SKM-1 (cell line): ENCODE measurements around the gene GPR35.

Experiments
- DNase-seq: peaks from one replicate; lab custom pipeline; 2025; ENCODE audit not compliant: unreplicated experiment; lab: John Stamatoyannopoulos, UW

GPR35 gene

DNA sequence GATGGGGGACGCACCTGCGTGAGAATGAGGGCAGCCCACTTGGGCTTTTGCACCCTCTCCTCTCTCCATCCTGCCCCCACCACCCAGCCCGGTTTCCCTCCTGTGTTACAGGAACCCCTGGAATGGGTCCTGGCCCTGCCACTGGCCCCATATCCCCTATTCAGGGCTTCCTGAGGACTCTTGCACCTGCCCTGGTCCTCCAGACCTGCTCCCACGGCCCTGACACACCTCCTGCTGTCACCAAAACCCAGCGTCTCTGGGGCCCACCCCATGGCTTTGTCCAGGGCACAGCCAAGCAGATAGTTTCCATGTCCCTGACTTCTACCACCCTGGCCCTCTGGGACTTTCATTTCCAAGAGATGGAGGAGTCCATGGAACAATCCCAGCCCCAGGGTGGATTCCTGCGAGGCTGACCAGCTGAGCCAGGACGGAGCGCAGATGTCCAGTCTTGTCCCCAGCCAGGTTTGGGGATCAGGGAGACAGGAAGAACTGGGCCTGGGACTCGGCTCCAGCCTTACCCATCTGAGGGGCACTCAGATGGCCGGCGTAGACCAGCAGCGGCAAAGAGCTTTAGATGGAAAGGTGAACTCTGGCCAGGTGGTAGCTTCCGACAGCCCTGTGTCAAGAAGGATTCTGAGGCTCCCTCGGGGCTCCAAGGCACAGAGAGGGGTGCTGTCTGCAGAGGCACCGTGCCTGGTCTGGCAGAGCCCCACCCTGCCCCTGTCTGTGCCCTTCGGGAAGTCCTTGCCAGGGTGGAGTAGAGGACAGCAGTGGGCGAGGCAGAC lies 12.0 kb downstream of the GPR35 start:
- no peak for DNase-seq

DNA sequence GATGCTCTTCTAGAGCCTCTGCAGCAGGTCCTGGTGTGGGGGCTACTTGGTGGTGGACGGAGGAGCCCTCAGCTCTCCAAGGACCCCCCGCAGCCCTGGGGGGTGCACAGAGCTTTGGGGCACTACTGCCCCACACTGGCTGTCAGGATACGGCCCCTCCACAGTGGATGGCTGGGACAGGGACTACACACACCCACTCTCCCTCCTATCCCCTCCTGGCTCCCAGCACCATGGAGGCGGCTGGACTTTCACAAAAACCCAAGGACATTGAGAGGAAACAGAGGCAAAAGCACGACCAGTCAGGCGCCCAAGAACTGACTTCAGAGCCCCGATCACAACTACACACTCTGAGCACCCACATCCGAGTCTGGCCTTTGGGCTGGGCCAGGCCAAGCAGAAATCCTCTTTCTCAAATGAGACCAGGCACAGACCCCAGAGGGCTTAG lies 12.6 kb downstream of the GPR35 start:
- no peak for DNase-seq

DNA sequence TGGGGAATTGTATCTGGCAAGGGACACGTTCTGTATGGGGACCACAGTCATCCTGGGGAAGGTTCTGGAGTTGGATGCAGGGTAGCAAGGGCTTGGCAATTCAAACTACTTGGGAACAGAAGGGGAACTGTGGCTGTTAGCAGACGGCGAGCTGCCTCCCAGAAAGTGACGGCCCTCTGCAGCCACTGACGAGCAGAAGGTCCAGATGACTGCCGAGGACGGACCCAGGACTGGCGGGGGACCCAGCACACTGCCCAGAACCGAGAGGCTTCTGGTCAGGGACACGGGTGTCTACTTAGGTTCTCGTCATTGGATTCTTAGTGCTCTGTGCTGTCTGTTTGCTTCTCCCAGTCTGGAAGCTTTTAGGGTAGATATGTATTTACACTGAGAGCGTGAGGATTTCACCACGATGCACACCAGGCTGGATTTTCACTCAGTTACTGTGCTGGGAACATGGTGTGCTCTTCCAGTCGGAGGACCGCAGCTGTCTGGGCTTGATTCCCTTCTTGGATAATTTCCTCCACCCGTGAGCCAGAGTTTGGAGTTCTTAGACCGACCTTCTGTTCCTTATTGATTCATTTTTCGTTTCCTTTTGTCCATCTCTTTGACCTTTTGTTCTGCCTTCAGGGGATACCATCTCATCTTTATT lies 13.4 kb downstream of the GPR35 start:
- no peak for DNase-seq

DNA sequence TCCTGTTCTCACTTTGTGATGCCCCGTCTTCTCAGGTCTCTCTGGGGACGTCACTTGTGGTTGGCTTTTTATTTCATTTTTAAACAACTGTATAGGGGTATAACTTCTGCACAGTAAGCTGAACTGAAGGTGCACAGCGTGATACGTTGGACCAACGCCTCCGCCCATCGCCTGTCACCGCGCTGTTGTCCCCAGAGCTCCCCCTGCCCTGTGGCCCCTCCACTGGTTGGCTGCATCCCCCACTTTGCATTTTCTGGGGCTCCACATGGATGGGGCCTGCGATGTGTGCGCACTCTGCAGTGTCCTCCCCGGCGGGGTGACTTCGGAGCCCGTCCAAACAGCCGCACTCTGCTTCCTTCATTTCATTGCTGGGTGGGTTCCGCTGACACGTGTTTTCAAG lies 14.3 kb downstream of the GPR35 start:
- no peak for DNase-seq

DNA sequence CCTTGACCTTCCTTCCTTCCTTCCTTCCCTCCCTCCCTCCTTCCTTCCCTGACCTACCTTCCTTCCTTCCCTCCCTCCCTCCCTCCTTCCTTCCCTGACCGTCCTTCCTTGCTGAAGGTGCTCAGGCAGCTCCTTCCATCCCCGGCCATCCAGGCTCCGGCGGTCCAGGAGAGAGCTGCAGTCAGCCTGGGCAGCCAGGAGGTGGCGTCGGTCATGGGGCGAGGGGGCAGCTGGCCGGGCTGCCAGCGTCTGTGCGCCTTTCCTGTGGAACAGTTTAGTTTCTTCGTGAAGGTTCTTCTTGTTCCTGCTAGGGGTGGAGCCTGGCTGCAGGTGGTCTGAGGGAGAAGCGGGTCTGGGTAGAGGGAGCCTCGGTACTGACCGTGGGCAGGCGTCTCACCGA lies 15.7 kb downstream of the GPR35 start:
- peak; percentile 15 for DNase-seq

DNA sequence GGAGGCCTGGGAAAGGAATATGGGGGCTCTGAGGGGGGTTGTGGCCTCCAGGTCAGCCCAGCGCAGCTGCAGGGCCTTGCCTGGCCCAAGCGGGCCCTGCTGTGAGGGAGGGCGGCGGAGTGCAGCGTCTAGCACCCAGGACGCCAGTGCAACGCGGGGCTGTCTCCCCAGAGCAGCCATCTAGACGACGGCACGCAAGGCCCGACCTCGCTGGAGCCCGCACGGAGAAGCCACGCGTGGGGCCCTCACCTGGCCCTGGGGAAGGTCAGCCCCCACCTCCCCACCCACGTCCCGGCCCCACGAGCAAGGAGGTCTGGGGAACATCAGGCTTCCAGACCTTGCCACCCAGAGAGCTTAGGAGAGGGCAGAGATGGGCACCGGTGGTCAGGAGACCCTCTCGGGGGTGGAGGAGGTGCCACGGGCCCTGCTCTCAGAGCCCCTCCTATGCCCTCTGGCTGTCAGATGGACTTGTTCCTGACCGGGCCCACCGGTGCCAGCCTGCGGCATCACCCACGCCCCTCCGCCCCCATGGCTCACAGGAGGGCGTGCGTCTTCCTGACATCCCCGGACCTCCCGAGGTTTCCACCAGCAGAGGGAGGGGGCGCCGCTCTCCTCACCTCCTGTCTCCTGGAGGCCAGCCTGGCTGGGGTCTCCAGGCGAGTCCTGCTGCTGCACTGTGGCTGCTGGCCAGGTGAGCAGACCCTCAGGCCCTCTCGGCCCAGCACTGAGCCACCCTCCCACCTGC lies 17.0 kb downstream of the GPR35 start:
- DNase-seq, result no peak

DNA sequence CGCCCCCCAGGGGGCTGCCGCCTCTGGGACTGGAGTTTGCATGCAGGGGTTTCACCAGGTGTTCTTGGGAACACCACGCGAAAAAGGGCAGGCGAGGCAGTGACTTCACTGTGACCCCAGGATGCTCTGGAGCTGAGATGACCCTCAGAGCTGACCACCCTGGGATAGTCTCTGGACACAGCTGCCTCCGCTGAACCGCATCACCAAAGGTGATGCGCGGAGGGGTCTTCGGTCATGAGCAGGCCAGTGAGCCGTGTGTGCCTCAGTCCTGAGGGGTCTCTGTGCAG lies 17.5 kb downstream of the GPR35 start:
- no peak for DNase-seq

DNA sequence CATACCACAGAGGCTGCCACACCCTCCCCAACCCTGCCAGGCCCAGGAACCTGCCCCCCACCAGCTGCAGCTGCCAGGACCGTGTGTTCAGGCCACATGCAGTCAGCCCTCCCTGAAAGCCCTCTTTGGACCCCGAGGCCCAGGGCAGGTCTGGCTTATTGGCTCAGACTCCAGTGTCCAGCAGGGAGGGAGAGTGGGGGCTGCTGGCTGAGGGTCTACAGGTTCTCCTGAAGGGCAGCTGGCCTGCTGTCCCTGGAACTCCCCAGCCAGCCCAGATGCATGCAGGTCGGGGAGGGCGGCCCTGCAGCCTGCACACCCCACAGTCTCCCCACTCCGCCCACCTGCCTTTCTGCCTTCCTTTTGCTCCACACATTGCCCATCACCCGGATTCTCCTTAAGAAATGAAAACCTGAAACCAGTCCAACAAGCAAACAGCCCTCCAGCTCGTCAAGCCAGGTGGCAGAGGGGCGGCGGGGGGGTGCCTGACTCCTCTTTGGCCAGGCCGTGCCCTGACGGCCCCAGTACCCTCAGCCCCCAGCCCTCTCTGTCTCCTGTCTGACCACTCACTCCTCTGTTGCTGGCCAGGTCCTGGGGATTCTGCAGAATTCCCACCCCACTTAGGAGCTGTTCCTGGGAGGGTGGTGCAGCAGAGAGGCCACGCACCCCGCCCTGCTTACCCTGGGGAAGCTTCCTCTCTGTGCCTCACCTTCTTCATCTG lies 18.0 kb downstream of the GPR35 start:
- no peak for DNase-seq

DNA sequence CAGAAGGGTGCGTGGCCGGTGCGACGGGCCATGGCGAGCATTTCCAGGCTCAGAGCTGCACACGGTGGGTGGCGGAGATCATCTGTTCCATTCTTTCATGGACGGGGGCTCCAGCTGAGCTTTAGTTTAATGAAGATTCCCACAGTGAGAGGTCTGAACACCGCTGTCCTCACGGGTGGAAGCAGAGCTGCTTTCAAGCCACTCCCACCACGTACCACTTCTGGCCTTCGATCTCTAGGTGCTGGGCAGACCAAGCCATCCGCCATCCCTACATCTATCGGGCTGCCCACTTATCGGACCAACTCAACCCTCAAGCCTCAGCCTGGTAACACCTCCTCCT lies 18.5 kb downstream of the GPR35 start:
- DNase-seq, result no peak

DNA sequence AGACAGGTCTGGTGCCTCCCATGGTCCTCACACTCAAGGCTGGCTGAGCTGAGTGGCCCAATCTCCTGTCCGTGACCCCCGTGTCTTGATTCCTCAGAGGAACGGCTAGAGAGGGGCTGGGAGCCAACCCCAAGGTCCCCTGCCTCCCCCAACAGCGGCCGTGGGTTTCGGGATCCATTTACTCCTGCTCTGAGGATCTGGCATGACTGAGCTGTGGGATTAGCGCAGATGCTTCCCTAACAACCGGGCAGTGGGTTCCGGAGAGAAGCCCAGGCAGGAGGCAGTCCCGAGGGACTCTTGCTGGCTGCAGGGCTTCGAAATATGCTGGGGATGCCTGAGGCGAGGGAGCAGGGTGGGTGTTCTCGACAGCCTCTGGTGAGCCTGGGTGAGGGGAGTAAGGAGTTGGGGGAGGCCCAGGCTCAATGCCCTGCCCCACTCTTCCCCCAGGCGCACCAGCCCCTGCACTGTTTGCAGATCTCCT lies 18.9 kb downstream of the GPR35 start:
- no peak for DNase-seq

DNA sequence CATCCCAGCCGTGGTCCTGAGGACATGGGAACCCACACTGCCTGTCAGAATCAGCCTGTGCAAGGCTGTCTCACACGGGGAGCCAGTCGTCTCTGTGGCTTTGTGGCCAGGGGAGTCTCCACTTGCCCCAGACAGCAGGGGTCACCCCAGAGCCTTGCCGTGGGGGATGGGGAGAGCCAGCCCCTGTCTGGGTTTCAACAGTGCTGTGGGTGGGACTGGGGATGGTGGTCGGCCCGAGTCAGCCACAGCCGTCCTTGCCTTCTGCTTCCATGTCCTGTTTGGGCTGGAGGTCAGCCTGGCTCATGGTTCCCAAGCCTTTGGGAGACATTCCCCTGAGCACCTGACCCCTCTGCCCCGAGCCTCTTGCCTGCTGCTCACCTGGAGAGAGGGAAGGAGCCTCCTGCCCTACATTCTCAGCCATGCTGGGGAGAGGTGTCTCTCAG lies 19.6 kb downstream of the GPR35 start:
- no peak for DNase-seq

DNA sequence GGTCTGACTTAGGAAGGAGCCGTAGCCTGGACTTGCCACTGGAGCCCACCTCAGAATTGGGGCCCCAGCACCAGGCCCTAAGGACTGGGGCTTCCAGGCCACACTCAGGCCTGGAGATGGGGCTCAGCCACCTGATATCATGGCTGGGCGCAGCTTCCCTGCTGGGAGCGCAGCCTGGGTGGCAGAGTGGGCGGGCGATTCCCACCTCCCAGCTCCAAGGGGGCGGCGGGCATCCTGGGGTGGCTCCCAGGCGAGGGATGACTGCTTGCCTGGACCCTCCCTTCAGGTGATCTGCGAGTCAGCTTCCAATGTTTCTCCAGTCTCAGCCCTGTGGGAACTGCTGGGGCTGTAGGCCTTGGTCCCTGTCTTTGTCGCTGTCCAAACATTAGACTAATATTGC lies 20.1 kb downstream of the GPR35 start:
- DNase-seq, result no peak

DNA sequence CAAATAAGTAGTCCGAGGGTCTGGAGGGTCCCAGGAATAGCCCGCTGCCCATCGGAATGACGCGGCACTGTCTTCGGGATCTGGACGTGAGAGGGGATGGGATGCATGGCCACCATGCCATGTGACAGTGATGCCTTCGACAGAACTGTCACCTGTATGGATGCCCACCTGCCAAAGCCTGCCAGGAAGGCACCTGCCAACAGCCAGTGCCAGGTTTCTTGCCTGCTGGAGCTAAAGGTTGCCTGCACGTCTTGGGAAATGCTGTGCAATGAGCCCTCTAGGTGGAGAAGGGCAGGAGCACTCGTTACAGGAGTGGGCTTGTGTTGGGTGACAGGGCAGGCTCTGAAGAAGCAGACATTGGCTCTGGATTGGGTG lies 20.5 kb downstream of the GPR35 start:
- no peak for DNase-seq

DNA sequence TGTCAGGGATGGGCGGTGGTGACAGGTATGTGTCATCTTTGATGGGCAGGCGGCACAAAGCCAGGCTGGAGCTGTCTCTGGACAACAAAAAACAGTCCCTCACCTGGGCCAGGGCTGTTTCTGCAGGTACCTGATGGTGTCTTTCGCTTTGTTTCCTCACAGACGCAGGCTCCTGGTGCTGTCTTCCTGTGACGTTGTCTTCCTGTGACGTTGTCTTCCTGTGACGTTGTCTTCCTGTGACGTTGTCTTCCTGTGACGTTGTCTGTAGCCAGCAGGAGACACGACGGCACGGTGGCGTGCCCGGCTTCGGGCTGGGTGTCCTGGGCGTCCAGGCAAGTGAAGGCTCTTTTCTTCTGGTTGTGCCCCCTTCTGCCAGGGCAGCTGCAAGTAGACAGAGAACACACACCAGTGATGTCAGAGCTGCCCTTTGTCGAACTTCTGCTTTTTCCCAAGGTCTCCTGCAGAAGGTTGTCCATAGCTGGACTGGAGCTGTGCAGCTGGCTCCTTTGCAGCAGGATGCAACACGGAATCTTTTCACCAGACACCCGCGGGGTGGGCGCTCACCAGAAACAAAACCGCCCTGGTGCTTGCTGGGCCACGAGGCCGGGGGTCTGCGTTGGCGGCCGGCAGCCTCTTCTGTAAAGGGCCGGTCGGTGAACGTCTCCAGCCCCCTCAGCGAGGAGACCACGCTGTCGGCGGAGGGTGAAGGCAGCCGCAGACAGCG lies 21.1 kb downstream of the GPR35 start:
- DNase-seq, result no peak

DNA sequence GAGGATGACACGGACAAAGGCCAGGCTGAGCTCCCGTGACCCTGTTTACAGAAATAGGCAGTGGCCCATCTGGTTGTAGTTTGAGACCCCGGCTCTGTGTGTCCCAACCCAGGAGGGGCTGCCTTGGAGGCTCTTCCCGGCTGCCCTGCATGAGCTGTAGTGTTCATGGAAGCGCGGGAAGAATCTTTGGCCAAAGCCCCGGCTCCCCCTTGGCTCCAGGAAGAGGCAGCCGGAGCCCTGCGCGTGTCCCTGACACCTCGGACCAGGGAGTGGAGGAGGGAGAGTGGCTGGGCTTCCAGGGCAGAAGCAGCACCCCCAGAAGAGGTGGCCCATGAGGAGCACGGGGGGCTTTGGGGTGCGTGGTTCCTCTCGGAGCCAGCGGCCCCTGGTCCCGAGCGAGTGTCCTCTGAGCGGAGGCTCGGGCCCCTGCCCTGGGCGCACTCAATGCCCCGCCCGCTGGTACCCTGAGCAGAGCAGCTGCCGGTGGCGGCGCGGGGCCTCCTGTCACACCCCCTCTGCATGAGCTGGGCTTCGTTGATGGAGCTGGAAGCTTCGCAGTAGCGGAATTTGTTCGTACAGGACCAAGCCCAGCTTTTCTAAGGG lies 21.7 kb downstream of the GPR35 start:
- no peak for DNase-seq

DNA sequence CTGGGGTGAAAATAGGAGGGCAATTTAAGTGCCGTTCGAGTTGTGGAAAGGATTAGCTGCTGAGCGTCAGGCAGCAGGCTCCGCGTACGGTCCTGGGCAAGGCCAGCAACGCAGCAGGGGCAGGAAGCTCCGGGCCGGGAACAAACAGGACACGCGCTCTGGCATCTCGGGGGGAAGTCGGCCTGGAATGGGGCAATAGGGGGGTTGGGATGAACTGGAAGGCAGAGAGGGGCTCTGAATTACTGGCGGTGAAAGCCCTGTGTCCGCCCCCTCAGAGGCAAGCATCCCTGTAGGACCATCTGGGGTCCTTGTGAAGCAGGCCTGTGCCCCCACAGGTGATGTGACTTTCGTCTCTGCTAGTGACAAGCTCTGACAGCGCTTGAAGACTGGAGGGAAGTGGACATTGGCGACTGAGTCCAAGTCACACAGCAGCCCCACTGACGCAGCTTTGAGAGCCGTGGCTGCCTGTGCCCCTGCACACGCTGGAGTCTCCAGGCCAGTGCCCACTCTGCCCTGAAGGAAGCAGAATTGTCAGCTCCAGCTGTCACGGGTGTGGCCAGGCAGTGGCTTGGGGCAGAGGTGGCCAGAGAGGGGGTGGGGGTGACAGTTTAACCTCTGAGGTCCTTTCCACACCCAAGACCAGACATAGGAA lies 22.3 kb downstream of the GPR35 start:
- DNase-seq, result no peak

DNA sequence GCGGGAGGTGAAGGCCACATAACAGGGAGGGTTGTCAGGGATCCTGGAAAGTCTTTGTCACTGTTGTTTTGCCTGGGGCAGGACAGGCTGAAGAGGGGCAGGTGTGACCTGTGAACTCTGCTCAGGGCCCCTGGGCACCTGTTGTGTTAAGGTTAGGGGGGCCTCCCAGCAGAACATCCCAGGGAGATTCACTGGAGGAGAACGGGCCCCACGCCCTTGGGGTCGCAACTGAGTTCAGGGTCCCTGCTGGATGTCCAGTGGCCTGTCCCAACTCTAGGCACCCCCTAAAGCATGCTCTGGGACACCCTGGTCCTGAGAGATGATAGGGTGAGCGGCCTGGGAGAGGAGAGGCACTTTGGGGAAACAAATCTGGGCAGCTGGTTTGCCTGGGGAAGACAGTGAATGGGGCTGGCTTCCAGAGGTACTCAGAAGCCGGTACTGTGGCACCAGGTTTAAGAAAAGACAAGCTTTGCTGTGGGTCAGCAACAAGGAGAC lies 22.9 kb downstream of the GPR35 start:
- DNase-seq, result no peak

DNA sequence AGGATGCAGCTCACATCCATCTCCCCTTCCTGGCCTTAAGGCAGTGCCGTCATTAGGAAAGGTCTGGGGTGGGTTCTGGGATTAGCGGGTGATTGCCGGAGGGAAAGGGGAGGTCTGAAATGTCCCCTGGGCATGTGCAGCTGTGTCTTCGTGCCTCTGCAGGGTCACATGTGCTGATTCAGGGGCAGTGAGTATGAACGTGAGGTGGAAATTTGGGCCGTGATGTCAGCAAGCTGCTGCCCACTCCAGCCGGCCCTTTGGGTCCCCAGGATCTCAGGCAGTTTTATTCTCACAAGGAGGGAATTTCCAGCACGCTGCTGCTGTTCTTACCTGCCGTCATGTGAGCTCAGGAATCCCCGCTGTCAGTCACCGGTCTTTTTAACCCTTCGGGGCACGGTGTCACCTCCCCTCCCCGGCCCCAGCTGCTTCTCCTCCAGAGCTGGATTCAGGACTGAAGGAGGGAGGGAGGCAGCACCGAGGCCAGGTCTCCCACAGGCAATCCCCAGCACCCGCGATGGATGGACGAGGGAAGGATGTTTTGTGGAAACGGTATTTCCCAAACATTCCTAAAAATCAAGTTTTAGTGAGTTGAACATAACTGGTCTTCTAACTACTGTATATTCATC lies 23.5 kb downstream of the GPR35 start:
- DNase-seq, result no peak

DNA sequence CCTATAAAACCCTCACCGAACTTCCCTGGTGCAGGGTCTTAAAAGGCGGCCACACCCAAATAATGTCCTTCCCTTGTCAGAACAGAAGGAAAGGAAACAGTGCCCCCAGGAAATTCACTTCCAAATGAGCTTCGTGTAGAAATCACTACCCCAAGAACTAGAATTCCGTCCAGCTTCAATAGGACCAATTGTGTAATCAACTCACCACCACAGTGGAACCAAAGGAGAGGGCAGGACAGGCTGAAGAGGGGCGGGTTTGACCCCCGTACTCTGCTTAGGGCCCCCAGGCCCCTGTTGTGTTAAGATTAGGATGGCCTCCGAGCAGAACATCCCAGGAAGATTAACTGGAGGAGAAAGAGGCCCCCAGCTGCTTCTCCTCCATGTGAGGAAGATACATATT lies 24.1 kb downstream of the GPR35 start:
- DNase-seq, result no peak
